ENCODE results near the gene CFAP52. TPM values are rescaled to one million over a fixed set of nuclear protein-coding genes. Genes with fewer than 3 reads are reported as not detected.
"Not testable (repeated sequence)": the region's sequence is repeated elsewhere in the genome, so short reads cannot be mapped to it uniquely, and the experiment has no call there.

CFAP52 gene
- total RNA-seq, 1 donor from 2014 or later, result not detected

DNA sequence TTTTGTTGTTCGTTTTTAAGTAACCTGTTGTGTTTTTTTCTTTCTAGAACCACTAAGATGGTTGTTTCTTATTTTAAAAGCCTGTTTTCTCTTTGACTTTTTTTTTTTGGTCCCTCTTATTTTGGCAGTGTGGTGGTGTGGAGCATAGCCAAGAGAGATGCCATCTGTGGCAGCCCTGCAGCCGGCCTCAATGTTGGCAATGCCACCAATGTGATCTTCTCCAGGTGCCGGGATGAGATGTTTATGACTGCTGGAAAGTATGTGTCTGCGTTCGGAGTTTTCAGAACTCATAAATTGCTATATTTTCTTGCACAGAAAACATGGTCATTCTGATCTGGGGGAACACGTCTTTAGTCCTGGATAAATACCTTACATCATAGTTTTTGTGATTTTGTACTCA lies 17.6 kb downstream of the CFAP52 start:
- Mint-ChIP-seq H3K4me1 (ENCODE audit: low read depth) (no peaks in the 10 kb centered on the region), H3K9me3 (ENCODE audit: low read depth) (no peaks in the 10 kb centered on the region), H3K4me3 (ENCODE audit: unreplicated experiment) (no peak overlapping the region), H3K27me3 (ENCODE audit: low read depth) (peaks cover 15% of the 10 kb centered on the region), H3K36me3 (ENCODE audit: low read depth) (no peaks in the 10 kb centered on the region), H3K27ac (ENCODE audit: unreplicated experiment) (no peak overlapping the region)
- DNase-seq (ENCODE audit: low spot score), result no peak
- TF ChIP-seq, protein P1, sequence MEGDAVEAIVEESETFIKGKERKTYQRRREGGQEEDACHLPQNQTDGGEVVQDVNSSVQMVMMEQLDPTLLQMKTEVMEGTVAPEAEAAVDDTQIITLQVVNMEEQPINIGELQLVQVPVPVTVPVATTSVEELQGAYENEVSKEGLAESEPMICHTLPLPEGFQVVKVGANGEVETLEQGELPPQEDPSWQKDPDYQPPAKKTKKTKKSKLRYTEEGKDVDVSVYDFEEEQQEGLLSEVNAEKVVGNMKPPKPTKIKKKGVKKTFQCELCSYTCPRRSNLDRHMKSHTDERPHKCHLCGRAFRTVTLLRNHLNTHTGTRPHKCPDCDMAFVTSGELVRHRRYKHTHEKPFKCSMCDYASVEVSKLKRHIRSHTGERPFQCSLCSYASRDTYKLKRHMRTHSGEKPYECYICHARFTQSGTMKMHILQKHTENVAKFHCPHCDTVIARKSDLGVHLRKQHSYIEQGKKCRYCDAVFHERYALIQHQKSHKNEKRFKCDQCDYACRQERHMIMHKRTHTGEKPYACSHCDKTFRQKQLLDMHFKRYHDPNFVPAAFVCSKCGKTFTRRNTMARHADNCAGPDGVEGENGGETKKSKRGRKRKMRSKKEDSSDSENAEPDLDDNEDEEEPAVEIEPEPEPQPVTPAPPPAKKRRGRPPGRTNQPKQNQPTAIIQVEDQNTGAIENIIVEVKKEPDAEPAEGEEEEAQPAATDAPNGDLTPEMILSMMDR (IDR thresholded peaks at IDR 0.05), result no peak

DNA sequence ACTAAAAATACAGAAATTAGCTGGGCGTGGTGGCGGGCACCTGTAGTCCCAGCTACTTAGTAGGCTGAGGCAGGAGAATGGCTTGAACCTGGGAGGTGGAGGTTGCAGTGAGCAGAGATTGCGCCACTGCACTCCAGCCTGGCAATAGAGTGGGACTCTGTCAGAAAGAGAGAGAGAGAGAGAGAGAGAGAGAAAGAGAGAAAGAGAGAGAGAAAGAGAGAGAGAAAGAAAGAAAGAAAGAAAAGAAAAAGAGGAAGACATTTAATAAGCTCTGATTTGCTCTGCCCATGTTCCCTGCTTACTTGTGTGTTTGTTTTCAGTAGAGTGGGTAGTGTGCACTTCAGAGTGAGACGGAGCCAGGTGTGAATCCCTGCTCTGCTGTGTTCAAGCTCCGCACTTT lies 21.2 kb downstream of the CFAP52 start:
- not testable (repeated sequence) for DNase-seq (ENCODE audit: low spot score); H3K4me1 Mint-ChIP-seq (ENCODE audit: low read depth); H3K27ac Mint-ChIP-seq (ENCODE audit: unreplicated experiment); H3K9me3 Mint-ChIP-seq (ENCODE audit: low read depth); H3K4me3 Mint-ChIP-seq (ENCODE audit: unreplicated experiment); H3K36me3 Mint-ChIP-seq (ENCODE audit: low read depth)
- H3K27me3 Mint-ChIP-seq (ENCODE audit: low read depth), result peaks cover 15% of the 10 kb centered on the region

DNA sequence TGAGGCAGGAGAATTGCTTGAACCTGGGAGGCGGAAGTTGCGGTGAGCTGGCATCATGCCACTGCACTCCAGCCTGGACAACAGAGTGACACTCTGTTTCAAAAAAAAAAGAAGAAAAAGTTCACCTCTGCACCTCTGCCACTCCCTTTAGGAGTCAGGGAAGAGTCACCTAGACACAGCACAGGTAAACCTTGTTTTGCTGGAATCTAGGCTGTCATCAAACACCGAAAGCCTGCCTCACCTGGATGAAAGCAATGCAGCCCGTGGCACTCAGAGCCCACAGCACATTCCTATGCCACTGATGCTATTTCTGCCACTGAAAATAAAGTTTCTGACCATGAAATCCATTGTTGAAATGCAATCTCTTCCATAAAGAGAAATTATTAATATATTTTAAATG lies 22.2 kb downstream of the CFAP52 start:
- H3K4me1 Mint-ChIP-seq (ENCODE audit: low read depth), result no peaks in the 10 kb centered on the region

DNA sequence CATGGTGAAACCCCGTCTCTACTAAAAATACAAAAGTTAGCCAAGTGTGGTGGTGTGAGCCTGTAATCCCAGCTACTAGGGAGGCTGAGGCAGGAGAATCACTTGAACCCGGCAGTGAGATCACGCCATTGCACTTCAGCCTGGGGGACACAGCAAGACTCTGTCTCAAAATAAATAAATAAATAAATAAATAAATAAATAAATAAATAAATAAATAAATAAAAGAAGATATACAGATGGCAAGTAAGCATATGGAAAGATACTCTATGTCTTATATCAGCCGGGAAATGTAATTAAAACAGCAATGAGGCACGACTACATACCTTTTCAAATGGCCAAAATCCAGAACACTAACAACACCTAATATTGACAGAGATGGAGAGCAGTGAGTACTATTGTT lies 28.1 kb downstream of the CFAP52 start:
- not testable (repeated sequence) for H3K27ac Mint-ChIP-seq (ENCODE audit: unreplicated experiment); H3K4me3 Mint-ChIP-seq (ENCODE audit: unreplicated experiment); H3K36me3 Mint-ChIP-seq (ENCODE audit: low read depth); DNase-seq (ENCODE audit: low spot score); H3K9me3 Mint-ChIP-seq (ENCODE audit: low read depth); H3K4me1 Mint-ChIP-seq (ENCODE audit: low read depth)
- peaks cover 17% of the 10 kb centered on the region for H3K27me3 Mint-ChIP-seq (ENCODE audit: low read depth)

More for the DNA sequence above, 22.2 kb downstream of the CFAP52 start:
- H3K27ac Mint-ChIP-seq (ENCODE audit: unreplicated experiment), result no peak overlapping the region
- H3K4me3 Mint-ChIP-seq (ENCODE audit: unreplicated experiment), result no peak overlapping the region
- H3K9me3 Mint-ChIP-seq (ENCODE audit: low read depth), result no peaks in the 10 kb centered on the region
- H3K36me3 Mint-ChIP-seq (ENCODE audit: low read depth), result no peaks in the 10 kb centered on the region
- DNase-seq (ENCODE audit: low spot score), result no peak
- TF ChIP-seq, protein P1 (IDR thresholded peaks at IDR 0.05), result no peak
- H3K27me3 Mint-ChIP-seq (ENCODE audit: low read depth), result peaks cover 17% of the 10 kb centered on the region

DNA sequence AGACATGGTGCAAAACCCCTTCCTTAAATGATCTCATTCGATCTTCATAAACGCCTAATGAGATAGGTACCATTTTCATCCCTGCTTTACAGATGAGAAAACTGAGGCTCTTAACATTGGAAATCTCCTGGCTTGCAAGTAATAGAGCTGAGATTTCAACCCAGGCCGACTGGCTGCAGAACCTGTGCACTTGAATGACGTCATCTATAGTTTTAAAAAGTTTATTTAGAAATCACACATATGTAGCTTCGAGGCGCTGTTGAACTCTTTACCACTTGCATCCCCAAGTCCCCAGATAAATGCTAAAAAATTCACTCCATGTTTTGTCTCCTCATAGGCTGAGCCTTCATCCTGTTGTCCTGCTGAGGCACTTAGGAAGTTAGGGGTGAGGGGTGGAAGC lies 30.0 kb downstream of the CFAP52 start:
- Mint-ChIP-seq H3K4me3 (ENCODE audit: unreplicated experiment) (no peak overlapping the region), H3K27me3 (ENCODE audit: low read depth) (peaks cover 25% of the 10 kb centered on the region), H3K27ac (ENCODE audit: unreplicated experiment) (no peak overlapping the region), H3K36me3 (ENCODE audit: low read depth) (no peaks in the 10 kb centered on the region), H3K4me1 (ENCODE audit: low read depth) (no peaks in the 10 kb centered on the region), H3K9me3 (ENCODE audit: low read depth) (peaks cover 6% of the 10 kb centered on the region)
- TF ChIP-seq, protein P1 (IDR thresholded peaks at IDR 0.05), result no peak
- no peak for DNase-seq (ENCODE audit: low spot score)

DNA sequence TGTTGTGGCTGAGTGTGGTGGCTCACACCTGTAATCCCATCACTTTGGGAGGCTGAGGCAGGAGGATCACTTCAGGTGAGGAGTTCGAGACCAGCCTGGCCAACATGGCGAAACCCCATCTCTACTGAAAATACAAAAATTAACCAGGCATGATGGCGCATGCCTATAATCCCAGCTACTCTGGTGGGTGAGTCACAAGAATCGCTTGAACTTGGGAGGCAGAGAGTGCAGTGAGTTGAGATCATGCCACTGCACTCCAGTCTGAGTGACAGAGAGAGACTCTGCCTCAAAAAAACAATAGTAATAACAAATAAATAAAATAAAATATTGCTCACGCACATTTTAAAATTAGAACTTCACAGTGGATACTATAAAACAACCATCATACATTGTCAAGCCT lies 30.6 kb downstream of the CFAP52 start:
- H3K27ac Mint-ChIP-seq (ENCODE audit: unreplicated experiment); H3K4me3 Mint-ChIP-seq (ENCODE audit: unreplicated experiment); DNase-seq (ENCODE audit: low spot score); H3K4me1 Mint-ChIP-seq (ENCODE audit: low read depth); H3K36me3 Mint-ChIP-seq (ENCODE audit: low read depth); H3K9me3 Mint-ChIP-seq (ENCODE audit: low read depth): not testable (repeated sequence)
- H3K27me3 Mint-ChIP-seq (ENCODE audit: low read depth), result peaks cover 27% of the 10 kb centered on the region

DNA sequence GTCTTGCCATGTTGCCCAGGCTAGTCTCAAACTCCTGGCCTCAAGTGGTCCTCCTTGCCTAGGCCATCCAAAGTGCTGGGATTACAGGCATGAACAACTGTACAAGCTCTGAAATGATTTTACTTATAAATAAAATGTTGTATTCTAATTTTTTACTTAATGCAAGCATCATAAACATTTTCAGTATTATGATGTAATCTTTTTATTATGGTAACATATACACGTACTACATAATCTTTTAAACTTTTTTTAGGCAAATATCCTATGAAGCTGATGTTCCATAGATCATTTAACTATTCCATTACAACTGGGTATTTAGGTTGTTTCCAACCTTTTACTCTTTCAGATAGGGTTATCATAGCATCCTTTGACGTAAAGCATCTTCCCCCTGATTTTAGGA lies 35.1 kb downstream of the CFAP52 start:
- TF ChIP-seq, protein P1 (IDR thresholded peaks at IDR 0.05), result no peak
- Mint-ChIP-seq H3K4me3 (ENCODE audit: unreplicated experiment) (no peak overlapping the region), H3K36me3 (ENCODE audit: low read depth) (no peaks in the 10 kb centered on the region), H3K9me3 (ENCODE audit: low read depth) (peaks cover 6% of the 10 kb centered on the region), H3K27ac (ENCODE audit: unreplicated experiment) (no peak overlapping the region), H3K4me1 (ENCODE audit: low read depth) (no peaks in the 10 kb centered on the region), H3K27me3 (ENCODE audit: low read depth) (peaks cover 26% of the 10 kb centered on the region)
- no peak for DNase-seq (ENCODE audit: low spot score)

Measured in chondrocyte (in vitro differentiated cells).